CD4-positive, alpha-beta T cell treated with Interleukin-17A for 4 hours (primary cell): ENCODE measurements around the gene DCTN5.
"Not testable (repeated sequence)": the region's sequence is repeated elsewhere in the genome, so short reads cannot be mapped to it uniquely, and the experiment has no call there.

Experiments
- DNase-seq: peaks from one replicate; pipeline ENCODE4 v3.0.0-alpha.2; 2020; ENCODE audit warnings: mixed read lengths

The DCTN5 gene

GRCh38 chr16:23640931-23641765 is at the start of gene DCTN5, which contains the start of gene PALB2:
TSS of gene DCTN5 (plus strand) at chr16:23641466. CDS start at chr16:23641543, 77 bp downstream.
TSS of gene PALB2 (minus strand) at chr16:23641310. CDS start at chr16:23641157, 153 bp downstream.
- peak; percentile 84 for DNase-seq

DNA sequence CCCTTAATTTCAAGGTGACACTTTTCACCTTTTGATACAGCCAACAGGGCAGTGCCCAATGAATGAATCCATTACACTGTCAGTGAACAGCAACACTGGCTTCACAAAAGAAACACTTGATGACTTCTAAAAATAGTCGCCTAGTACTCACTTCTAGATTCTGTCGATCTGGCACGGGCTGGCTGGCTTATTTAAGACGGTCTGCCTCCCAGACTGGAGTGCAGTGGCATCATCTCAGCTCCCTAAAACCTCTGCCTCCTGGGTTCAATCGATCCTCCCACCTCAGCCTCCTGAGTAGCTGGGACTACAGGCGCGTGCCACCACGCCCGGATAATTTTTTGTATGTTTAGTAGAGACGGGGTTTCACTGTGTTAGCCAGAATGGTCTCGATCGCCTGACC is 47.1 kb upstream of the DCTN5 start:
- DNase-seq = no peak

GRCh38 chr16:23595246-23595950 is 45.9 kb upstream of the DCTN5 start:
- DNase-seq = no peak

- peak; percentile 91 for DNase-seq
Measured at GRCh38 chr16:23595951-23596720, 45.1 kb upstream of the DCTN5 start, which contains the start of gene NDUFAB1. TSS of gene NDUFAB1 (minus strand) at chr16:23596316. CDS start at chr16:23596290, 26 bp downstream.

- DNase-seq = peak; percentile 20
Measured at GRCh38 chr16:23597003-23597756, 44.1 kb upstream of the DCTN5 start.

DNA sequence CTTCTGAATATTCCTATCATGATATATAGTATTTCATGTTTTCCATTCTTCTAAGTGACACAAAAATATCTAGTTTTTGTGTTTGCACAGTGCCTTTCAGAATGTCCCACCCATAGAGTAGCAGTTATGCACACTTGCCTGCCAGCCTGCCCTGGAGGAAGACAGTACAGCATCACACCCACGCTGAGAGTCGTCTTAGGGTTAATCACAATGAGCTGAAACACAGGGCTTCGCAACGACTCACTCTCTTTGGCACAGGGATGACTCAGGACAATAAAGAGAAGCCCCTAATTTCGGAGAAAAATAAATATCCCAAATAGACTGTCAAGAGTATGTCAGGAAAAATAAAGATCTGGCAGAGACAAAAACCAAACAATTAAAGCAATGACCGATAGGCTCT is 33.5 kb upstream of the DCTN5 start:
- DNase-seq = no peak

DNA sequence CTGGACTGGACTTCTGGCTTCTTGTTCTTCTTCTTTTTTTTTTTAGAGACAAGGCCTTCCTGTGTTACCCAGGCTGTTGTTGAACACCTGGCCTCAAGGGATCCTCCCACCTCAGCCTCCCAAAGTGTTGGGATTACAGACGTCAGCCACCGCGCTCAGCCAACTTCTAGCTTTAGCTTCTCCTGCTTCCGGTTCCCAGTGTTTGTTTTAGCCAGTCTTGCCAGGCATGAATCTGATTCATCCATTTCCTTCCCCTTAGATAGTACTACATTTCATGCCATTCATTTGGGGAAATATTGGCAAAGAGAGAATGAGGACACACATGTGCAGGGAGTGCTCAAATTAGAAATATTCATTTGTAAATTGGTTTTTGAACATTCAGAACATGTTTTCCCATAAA is 33.1 kb upstream of the DCTN5 start:
- DNase-seq = no peak

GRCh38 chr16:23609929-23610328 is 31.3 kb upstream of the DCTN5 start:
- DNase-seq = no peak

- not testable (repeated sequence) for DNase-seq
Measured at GRCh38 chr16:23610905-23611304, 30.4 kb upstream of the DCTN5 start.

DNA sequence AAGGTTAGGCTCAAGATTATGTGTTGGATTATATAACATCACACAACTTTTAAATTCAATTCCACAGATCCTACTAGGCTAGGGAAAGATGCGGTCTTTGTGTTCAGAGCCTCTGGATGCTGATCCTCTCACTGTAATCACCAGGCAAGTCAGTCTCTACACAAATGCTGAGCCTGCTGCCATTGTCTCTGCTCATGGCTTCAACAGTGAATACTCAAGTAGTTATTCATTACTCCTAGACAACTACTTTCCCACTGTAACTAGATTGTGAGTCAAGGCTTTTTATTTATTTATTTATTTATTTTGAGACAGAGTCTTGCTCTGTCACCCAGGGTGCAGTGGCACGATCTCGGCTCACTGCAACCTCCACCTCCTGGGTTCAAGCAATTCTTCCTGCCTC is 29.3 kb upstream of the DCTN5 start:
- DNase-seq = no peak

DNA sequence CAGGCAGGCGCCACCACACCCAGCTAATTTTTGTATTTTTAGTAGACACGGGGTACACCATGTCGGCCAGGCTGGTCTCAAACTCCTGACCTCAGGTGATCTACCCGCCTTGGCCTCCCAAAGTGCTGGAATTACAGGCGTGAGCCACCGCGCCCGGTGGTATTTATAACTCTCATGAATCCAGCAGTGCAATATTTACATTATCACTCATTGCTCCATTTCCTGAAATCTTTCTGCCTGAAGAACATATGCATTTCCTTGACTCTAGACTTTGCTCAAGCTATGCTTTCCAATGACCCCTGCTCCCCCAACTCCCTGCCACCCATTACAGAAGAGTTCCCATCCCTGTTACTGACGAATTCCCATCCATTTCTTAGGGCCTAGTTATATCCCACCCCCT is 25.5 kb upstream of the DCTN5 start:
- no peak for DNase-seq

GRCh38 chr16:23624092-23624491 is 17.2 kb upstream of the DCTN5 start:
- DNase-seq = no peak

DNA sequence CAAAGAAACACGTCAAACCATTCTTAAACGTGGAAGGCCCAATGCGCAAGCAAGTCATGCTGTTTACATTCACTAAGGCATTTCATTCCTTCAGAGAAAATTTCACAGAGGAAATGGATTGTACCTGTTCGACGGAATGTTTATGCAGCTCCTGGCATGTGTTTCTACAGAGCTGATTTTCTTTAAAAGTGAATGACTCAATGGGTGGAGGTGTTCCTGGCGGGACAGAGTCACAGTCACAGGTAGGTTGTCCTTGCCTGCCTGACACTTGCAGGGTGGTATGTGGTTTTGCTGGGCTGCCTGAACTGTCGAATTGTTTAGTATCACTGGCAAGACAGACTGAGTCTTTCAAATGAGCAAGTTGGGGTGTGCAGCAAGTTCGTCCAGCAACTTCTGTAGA is 11.8 kb upstream of the DCTN5 start:
- no peak for DNase-seq

DNA sequence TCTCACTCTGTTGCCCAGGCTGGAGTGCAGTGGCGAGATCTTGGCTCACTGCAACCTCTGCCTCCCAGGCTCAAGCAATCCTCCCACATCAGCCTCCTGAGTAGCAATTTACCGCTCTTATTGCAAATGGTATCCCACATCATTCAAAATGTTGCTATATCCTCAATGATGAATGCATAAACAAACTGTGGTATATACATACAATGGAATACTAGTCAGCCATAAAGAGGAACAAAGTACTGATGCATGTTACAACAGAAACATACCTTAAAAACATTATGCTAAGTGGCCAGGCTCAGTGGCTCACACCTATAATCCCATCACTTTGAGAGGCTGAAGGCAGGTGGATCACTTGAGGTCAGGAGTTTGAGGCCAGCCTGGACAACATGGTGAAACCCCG is 9.4 kb upstream of the DCTN5 start:
- not testable (repeated sequence) for DNase-seq

GRCh38 chr16:23634461-23635036 is 6.7 kb upstream of the DCTN5 start:
- no peak for DNase-seq

DNA sequence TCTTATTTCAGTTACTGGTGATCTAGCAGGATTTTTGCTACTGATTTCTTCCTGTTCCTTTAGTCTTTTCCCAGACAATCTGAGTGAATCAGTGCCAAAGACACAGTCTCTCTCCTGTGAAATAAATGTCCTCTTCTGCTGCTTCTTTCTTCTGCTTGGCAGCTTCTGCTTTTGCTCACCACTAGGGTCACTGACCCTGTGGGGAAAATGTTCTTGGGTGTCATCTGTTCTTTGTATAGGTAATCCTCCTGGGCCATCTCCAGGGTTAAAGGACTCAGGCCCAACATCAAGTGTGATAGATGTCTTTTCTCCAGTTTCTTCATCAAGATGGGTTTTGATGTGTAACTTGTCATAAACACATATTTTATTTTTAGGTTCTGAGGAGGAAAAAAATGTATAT is 5.3 kb upstream of the DCTN5 start:
- DNase-seq = no peak

DNA sequence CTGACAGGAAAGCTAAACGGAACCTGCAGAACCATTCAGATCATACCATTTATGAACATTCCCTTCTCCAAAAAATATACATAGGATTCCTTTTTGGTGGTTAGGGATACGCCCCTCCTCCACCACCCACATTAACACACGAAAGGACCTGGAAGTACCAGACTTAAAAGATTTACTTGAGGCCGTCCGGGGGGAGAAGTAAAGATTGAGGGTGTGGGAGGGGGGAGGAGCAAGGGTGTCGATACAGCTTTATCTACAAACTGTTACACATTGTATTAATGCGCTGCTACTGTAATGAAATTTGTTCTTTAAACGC is 693 bp upstream of the DCTN5 start:
- no peak for DNase-seq

GRCh38 chr16:23642246-23642774 is 1.0 kb downstream of the DCTN5 start:
- DNase-seq = no peak

DNA sequence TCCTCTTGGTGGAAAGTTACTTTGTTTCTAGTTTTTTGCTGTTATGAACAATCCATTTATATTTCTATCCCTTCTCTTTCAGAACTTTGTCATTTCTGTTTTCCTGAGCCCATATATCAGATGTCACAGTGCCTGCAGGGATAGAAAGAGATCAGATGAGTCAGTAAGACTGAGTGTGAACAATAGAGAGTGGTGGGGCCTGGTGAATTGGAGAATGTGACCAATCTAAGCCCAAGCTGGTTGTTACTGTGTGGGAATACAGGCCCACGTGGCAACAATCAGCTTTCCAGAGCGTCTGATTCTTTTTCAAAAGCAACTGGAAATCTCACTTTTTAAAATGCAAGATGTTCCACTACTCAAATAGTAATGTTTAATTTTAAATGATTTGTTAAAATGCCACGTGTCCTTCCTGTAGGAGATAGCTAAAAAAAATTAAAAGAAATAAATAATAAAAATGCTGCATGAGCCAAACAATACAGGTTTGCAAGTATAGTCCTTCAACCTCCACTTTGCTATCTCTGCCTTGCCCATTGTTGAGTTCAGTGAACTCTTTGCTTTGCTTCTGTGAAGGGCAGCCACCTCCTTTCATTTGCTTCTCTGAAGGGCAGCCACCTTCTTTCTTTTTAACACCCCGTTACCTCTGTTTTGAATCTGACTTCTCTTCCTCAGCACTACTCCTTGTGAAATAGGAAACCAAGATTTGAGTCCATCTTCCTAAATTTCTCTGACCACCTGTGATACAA is 9.6 kb downstream of the DCTN5 start:
- no peak for DNase-seq

DNA sequence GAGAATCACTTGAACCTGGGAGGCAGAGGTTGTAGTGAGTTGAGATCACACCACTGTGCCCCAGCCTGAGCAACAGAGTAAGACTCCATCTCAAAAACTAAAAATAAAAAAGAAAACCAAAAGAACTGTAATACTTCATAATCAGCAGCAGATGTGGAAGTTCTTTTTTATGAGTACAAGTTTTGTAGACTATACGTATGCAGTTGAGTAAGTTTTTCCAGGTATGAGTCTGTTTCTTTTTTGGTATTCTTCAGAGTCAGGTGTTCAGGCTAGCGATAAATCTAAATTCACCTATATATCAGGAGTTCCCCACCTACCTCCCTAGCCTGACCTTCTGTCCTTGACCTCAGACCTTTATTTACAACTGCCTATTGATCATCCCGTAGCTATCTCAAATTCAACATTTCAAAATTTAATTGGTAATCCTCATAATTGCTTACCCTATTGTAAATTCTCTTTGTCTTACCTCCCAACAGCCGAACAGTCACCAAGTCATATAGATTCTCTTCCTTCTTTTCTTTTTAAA is 10.7 kb downstream of the DCTN5 start:
- DNase-seq = no peak

DNA sequence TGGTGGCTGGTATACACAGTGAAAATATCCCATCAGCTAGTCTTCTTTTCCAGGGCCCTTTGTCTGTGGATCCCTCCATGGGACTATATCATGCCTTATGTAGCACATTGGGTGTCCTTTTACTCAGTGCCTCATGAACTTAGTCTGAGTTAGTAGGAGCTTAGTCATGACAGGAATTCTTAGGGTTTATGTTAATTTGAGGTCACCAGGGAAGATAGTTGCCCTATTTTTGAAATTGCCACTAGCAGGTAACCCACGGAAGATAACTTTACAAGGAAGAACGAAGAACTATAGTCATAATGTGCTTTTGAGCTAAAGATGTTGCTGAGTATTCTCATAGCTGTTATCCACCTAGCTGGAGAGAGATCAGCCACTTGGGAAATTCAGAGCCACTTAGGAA is 22.7 kb downstream of the DCTN5 start:
- DNase-seq = no peak
